K562 (cell line): ENCODE data around the gene CREM. TPM values are rescaled to one million over a fixed set of nuclear protein-coding genes. Genes with fewer than 3 reads are reported as not detected.

Experiments used
- ADNP ChIP-seq: fragments of 200-800 bp; sonication (Bioruptor generic); IDR thresholded peaks from 2 replicates; pipeline ENCODE4 v1.6.1; 2016; ENCODE audit warnings: missing genetic modification characterization, missing compliant biosample characterization
- CEBPZ ChIP-seq: fragments of 150-350 bp; IDR thresholded peaks from 2 replicates; pipeline ENCODE4 v1.6.1; 2014; ENCODE audit warnings: low read depth, mild to moderate bottlenecking, low read length, borderline replicate concordance
- CSDE1 ChIP-seq, 2 experiments: fragments of 450-650 bp; IDR thresholded peaks; 2 replicates each; pipeline ENCODE4 v1.6.1; 2016; ENCODE audit warnings: mild to moderate bottlenecking in 1 of 2
- EGR1 ChIP-seq: fragments of 450-650 bp; conservative IDR thresholded peaks from 2 replicates; pipeline ENCODE4 v1.6.1; 2017; ENCODE audit warnings: mild to moderate bottlenecking
- FOXJ3 ChIP-seq: sonication (generic); formaldehyde crosslinking; IDR thresholded peaks from 2 replicates; pipeline ENCODE4 v1.4.0; 2020; ENCODE audit warnings: mild to moderate bottlenecking, missing genetic modification reagents
- JUND ChIP-seq, 2 experiments: IDR thresholded peaks; 2 replicates in 1 of 2; 3 replicates in 1 of 2; pipeline ENCODE4 v1.6.1; 2011; ENCODE audit warnings: borderline replicate concordance in 2 of 2, low read depth in 2 of 2, low read length in 2 of 2, improper control_type of control experiment in 1 of 2, missing biosample characterization in 1 of 2, missing genetic modification characterization in 1 of 2, missing genetic modification reagents in 1 of 2
- KDM4B ChIP-seq, 2 experiments: fragments of 450-650 bp in 1 of 2; sonication (generic) in 1 of 2; IDR thresholded peaks; 2 replicates each; pipeline ENCODE4 v1.6.1; 2016 to 2017; ENCODE audit warnings: borderline replicate concordance in 2 of 2, antibody characterized with exemption in 1 of 2, low read depth in 1 of 2, mild to moderate bottlenecking in 1 of 2
- KHSRP ChIP-seq: fragments of 450-650 bp; IDR thresholded peaks from 2 replicates; pipeline ENCODE4 v1.6.1; 2017
- LEF1 ChIP-seq: fragments of 450-650 bp; IDR thresholded peaks from 2 replicates; pipeline ENCODE4 v1.6.1; 2016; ENCODE audit warnings: mild to moderate bottlenecking
- MYC ChIP-seq, 2 experiments: fragments of 250-450 bp in 1 of 2; sonication (Bioruptor Pico) in 1 of 2; IDR thresholded peaks; 2 replicates each; pipeline versions ENCODE4 v1.5.1 to v1.6.1; 2012 to 2021; ENCODE audit warnings: low read depth in 2 of 2, borderline replicate concordance in 1 of 2, improper control_type of control experiment in 1 of 2, low read length in 1 of 2, mild to moderate bottlenecking in 1 of 2, moderate library complexity in 1 of 2
- NEUROD1 ChIP-seq: fragments of 150-350 bp; IDR thresholded peaks from 2 replicates; pipeline ENCODE4 v1.6.1; 2014; ENCODE audit warnings: borderline replicate concordance, low read length, low read depth; ENCODE audit not compliant: partially characterized antibody
- PTBP1 ChIP-seq: fragments of 200-400 bp; formaldehyde crosslinking; IDR thresholded peaks from 2 replicates; pipeline ENCODE4 v1.6.1; 2017; ENCODE audit warnings: low read depth, low read length
- PTRF ChIP-seq: fragments of 450-650 bp; IDR thresholded peaks from 2 replicates; pipeline ENCODE4 v1.6.1; 2016; ENCODE audit warnings: mild to moderate bottlenecking, missing genetic modification characterization, missing compliant biosample characterization
- RFX1 ChIP-seq: fragments of 450-650 bp; IDR thresholded peaks from 2 replicates; pipeline ENCODE4 v1.6.1; 2016; ENCODE audit warnings: mild to moderate bottlenecking, moderate library complexity
- RNF2 ChIP-seq: sonication (generic); IDR thresholded peaks from 2 replicates; pipeline ENCODE4 v1.6.1; 2016
- SP2 ChIP-seq: IDR thresholded peaks from 2 replicates; pipeline ENCODE4 v1.6.1; 2011; ENCODE audit warnings: mild to moderate bottlenecking, low read depth, low read length, moderate library complexity; ENCODE audit not compliant: poor library complexity, severe bottlenecking; ENCODE audit errors: extremely low read depth
- ZFX ChIP-seq: sonication (generic); formaldehyde crosslinking; IDR thresholded peaks from 2 replicates; pipeline ENCODE4 v1.8.0; 2022; ENCODE audit warnings: mild to moderate bottlenecking, missing genetic modification reagents, moderate library complexity
- ZNF140 ChIP-seq: fragments of 250-450 bp; sonication (Bioruptor Pico); IDR thresholded peaks from 2 replicates; pipeline ENCODE4 v1.8.0; 2021; ENCODE audit warnings: moderate library complexity, mild to moderate bottlenecking, inconsistent platforms
- ZNF23 ChIP-seq: fragments of 250-450 bp; sonication (Bioruptor Pico); IDR thresholded peaks from 2 replicates; pipeline ENCODE4 v1.4.0; 2020; ENCODE audit warnings: mild to moderate bottlenecking
- ZNF512 ChIP-seq: IDR thresholded peaks from 2 replicates; pipeline ENCODE4 v1.6.1; 2016; ENCODE audit warnings: missing genetic modification characterization, missing compliant biosample characterization
- ZNF668 ChIP-seq: fragments of 250-450 bp; sonication (Bioruptor Pico); IDR thresholded peaks from 2 replicates; pipeline ENCODE4 v1.8.0; 2022; ENCODE audit warnings: mild to moderate bottlenecking, inconsistent platforms
- ZNF766 ChIP-seq: fragments of 200-800 bp; sonication (Bioruptor generic); conservative IDR thresholded peaks from 2 replicates; pipeline ENCODE4 v1.6.1; 2016; ENCODE audit warnings: missing genetic modification characterization, missing compliant biosample characterization
- polyA plus RNA-seq, 8 experiments: library from polyadenylated mRNA; depleted of rRNA in 4 of 8; stranded (reverse) in 5 of 8; unstranded in 3 of 8; fragments of >200 nt; fragmentation: Nextera tagmentation in 2 of 8; fragmentation: Illumina TruSeq in 1 of 8; extraction: Ambion mirVana in 2 of 8; extraction: Trizol in 1 of 8; gene quantifications; 2 replicates each; pipeline versions ENCODE4 v1.2.1 to v1.2.3, GENCODE V29; 2011 to 2014; ENCODE audit warnings: inconsistent platforms in 1 of 8, missing spikeins in 1 of 8
- total RNA-seq, 7 experiments: library from RNA; depleted of rRNA in 6 of 7; stranded (reverse); fragments of >200 nt in 6 of 7; fragmentation: Illumina TruSeq in 2 of 7; extraction: Trizol in 2 of 7; gene quantifications; 2 replicates each; pipeline versions ENCODE4 v1.2.1 to v1.2.3, GENCODE V29; 2011 to 2021; ENCODE audit warnings: low replicate concordance in 1 of 7
- TF ChIP-seq, protein P1 (sequence below): fragments of 450-650 bp; conservative IDR thresholded peaks from 2 replicates; pipeline ENCODE4 v1.6.1; 2016; ENCODE audit warnings: missing genetic modification characterization, low read depth, mild to moderate bottlenecking, control low read depth, missing compliant biosample characterization

The CREM gene
- total and polyA plus RNA-seq, 9 of the 15 experiments (the other 6 are each of a cell fraction or from before 2014, with no cell fraction given): 39.1 to 70.2 (median 48.3) TPM

- TF ChIP-seq EGR1 (no peak), RFX1 (no peak), FOXJ3 (CRISPR knock-in tag) (no peak), NEUROD1 (no peak), ZNF140 (CRISPR knock-in tag) (no peak), SP2 (no peak), JUND (IDR thresholded peaks at IDR 0.05; ENCODE audit: borderline replicate concordance, low read depth, low read length) (peak; percentile 78; the same call in 1 of the 2 replicates), JUND (tag; IDR thresholded peaks at IDR 0.05; ENCODE audit: borderline replicate concordance, low read depth, low read length) (peak; percentile 60; the same call in 1 of the 3 replicates), ADNP (0 out of 2 replicates have a peak, but pooled peaks have one; percentile 27), LEF1 (no peak), CSDE1 (IDR thresholded peaks at IDR 0.05) (no peak), RNF2 (no peak), CEBPZ (no peak), KHSRP (peak; percentile 56; the same call in 1 of the 2 replicates), MYC (IDR thresholded peaks at IDR 0.05; ENCODE audit: low read depth, low read length) (peak; percentile 36; the same call in 1 of the 2 replicates), MYC (CRISPR knock-in tag; IDR thresholded peaks at IDR 0.05; ENCODE audit: borderline replicate concordance, low read depth) (no peak), PTRF (tag) (no peak), ZNF512 (tag) (no peak), ZNF668 (no peak), PTBP1 (no peak), ZNF23 (no peak), ZNF766 (CRISPR knock-in tag) (peak; percentile 74; the same call in 1 of the 2 replicates), ZFX (CRISPR knock-in tag) (no peak), KDM4B (IDR thresholded peaks at IDR 0.05; ENCODE audit: borderline replicate concordance in 2 of 2, low read depth in 1 of 2) (no peak)
- TF ChIP-seq, protein P1, sequence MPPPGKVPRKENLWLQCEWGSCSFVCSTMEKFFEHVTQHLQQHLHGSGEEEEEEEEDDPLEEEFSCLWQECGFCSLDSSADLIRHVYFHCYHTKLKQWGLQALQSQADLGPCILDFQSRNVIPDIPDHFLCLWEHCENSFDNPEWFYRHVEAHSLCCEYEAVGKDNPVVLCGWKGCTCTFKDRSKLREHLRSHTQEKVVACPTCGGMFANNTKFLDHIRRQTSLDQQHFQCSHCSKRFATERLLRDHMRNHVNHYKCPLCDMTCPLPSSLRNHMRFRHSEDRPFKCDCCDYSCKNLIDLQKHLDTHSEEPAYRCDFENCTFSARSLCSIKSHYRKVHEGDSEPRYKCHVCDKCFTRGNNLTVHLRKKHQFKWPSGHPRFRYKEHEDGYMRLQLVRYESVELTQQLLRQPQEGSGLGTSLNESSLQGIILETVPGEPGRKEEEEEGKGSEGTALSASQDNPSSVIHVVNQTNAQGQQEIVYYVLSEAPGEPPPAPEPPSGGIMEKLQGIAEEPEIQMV (tag): no peak
Measured at GRCh38 chr10:35194906-35195305, 68.3 kb downstream of the CREM start (continued).
